ENCODE data around the gene CAVIN1. TPM values are rescaled to one million over a fixed set of nuclear protein-coding genes. Genes with fewer than 3 reads are reported as not detected.

The CAVIN1 gene
- total RNA-seq (2022; extraction: Qiagen RNA extraction): 352 to 454 TPM (median 429 TPM) in 5 replicates

GRCh38 chr17:42422958-42423712, at the start of gene CAVIN1:
TSS of gene CAVIN1 (minus strand) at chr17:42423256. CDS start at chr17:42423097, 159 bp downstream.

GRCh38 chr17:42458497-42459255, 35.6 kb upstream of the CAVIN1 start, which contains the start of gene ATP6V0A1:
TSS of gene ATP6V0A1 (plus strand) at chr17:42458878. CDS start at chr17:42460895, 2,017 bp downstream.

GRCh38 chr17:42388381-42389134, 34.5 kb downstream of the CAVIN1 start, which contains the start of gene STAT3:
TSS of gene STAT3 (minus strand) at chr17:42388442. CDS start at chr17:42348516, 39,926 bp downstream.

Other genes starting within 250 kb of the CAVIN1 start
- 0.19 to 0.40 TPM (median 0.26 TPM) in 5 replicates for gene KCNH4, start 242.1 kb downstream of the CAVIN1 start, total RNA-seq (2022; extraction: Qiagen RNA extraction)
- not detected in 5 replicates for gene HCRT, start 237.8 kb downstream of the CAVIN1 start, total RNA-seq (2022; extraction: Qiagen RNA extraction)
- gene GHDC, start 228.8 kb downstream of the CAVIN1 start, total RNA-seq (2022; extraction: Qiagen RNA extraction): 14.2 to 20.4 TPM (median 18.9 TPM) in 5 replicates
- gene STAT5B, start 146.9 kb downstream of the CAVIN1 start, total RNA-seq (2022; extraction: Qiagen RNA extraction): 20.4 to 30.9 TPM (median 28.1 TPM) in 5 replicates
- 6.1 to 9.3 TPM (median 7.0 TPM) in 5 replicates for gene STAT5A, start 134.8 kb downstream of the CAVIN1 start, total RNA-seq (2022; extraction: Qiagen RNA extraction)
- gene STAT3, start 34.8 kb downstream of the CAVIN1 start, total RNA-seq (2022; extraction: Qiagen RNA extraction): 59.7 to 88.6 TPM (median 82.5 TPM) in 5 replicates
- gene ATP6V0A1, start 35.6 kb upstream of the CAVIN1 start, total RNA-seq (2022; extraction: Qiagen RNA extraction): 25.9 to 42.7 TPM (median 40.2 TPM) in 5 replicates
- gene NAGLU, start 113.0 kb upstream of the CAVIN1 start, total RNA-seq (2022; extraction: Qiagen RNA extraction): 28.7 to 43.2 TPM (median 37.9 TPM) in 5 replicates
- 0.89 to 1.5 TPM (median 1.2 TPM) in 5 replicates for gene HSD17B1, start 129.7 kb upstream of the CAVIN1 start, total RNA-seq (2022; extraction: Qiagen RNA extraction)
- 96.2 to 121 TPM (median 112 TPM) in 5 replicates for gene COASY, start 138.9 kb upstream of the CAVIN1 start, total RNA-seq (2022; extraction: Qiagen RNA extraction)
- gene MLX, start 143.8 kb upstream of the CAVIN1 start, total RNA-seq (2022; extraction: Qiagen RNA extraction): 53.8 to 68.7 TPM (median 66.2 TPM) in 5 replicates
- 29.1 to 33.7 TPM (median 32.2 TPM) in 5 replicates for gene PSMC3IP, start 154.5 kb upstream of the CAVIN1 start, total RNA-seq (2022; extraction: Qiagen RNA extraction)
- gene RETREG3, start 186.1 kb upstream of the CAVIN1 start, total RNA-seq (2022; extraction: Qiagen RNA extraction): 24.9 to 32.1 TPM (median 30.6 TPM) in 5 replicates
- 128 to 160 TPM (median 146 TPM) in 5 replicates for gene TUBG1, start 186.4 kb upstream of the CAVIN1 start, total RNA-seq (2022; extraction: Qiagen RNA extraction)
- gene TUBG2, start 236.0 kb upstream of the CAVIN1 start, total RNA-seq (2022; extraction: Qiagen RNA extraction): 14.0 to 23.3 TPM (median 20.5 TPM) in 5 replicates